Renal cortical epithelial cell (primary cell): Measurements from ENCODE around the gene ABCG1. TPM values are rescaled to one million over a fixed set of nuclear protein-coding genes. Genes with fewer than 3 reads are reported as not detected.

Experiments used
- DNase-seq: peaks from one replicate; pipeline ENCODE4 v3.0.0-alpha.2; 2011; ENCODE audit warnings: low read depth
- total RNA-seq: library from RNA; depleted of rRNA; stranded (reverse); fragments of >200 nt; gene quantifications from 2 replicates; pipeline ENCODE4 v1.2.3, GENCODE V29; 2014

ABCG1 gene
- total RNA-seq, 1 donor from 2014 or later: 0.85 TPM

- DNase-seq: no peak
Measured at GRCh38 chr21:42251654-42252324, 32.8 kb downstream of the ABCG1 start.

DNA sequence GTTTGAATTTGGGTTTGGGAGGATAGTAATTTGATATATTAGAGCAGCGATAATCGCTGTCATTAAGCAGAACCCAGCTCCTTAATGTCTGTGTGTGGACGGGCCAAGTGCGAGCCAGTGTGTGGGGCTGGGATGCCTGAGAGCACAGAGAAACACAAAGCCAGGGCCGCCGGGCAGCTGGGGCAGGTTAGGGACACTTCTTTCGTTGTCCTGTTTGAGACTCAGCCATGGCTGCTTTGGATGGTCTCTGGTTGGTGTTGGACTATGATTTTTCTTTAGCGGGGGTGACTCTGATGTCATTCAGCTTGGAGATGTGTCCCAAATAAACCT, 33.4 kb downstream of the ABCG1 start:
- DNase-seq: no peak

DNA sequence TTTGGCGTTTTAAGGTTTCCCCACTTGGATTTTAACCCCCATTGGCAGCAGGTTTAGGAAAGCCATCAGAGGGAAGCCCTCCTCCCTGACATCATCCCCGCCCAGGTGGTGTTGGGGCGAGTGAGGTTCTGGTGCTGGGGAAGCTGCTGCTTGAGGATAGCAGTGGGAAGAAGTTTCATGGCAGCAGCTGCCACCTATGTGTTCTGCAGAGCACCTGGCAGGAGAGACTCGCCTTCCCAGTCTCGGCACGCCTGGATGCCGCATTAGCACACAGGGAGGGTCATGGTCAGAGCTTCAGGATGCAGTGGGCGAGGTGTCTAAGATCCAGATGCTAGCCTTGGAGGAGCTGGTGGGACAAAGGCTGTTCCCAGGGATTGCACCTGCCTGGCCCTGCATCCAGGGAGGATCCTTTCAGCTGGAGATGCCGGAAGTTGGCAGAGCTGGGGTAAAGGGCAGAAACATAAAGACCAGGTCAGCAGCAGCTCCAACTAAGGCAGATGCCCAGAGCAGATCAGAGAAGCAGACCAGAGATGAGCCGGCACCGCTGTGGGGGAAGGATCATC, 33.9 kb downstream of the ABCG1 start:
- DNase-seq: no peak

GRCh38 chr21:42253466-42253865, 34.5 kb downstream of the ABCG1 start:
- no peak for DNase-seq

GRCh38 chr21:42254083-42254482, 35.1 kb downstream of the ABCG1 start:
- no peak for DNase-seq

DNA sequence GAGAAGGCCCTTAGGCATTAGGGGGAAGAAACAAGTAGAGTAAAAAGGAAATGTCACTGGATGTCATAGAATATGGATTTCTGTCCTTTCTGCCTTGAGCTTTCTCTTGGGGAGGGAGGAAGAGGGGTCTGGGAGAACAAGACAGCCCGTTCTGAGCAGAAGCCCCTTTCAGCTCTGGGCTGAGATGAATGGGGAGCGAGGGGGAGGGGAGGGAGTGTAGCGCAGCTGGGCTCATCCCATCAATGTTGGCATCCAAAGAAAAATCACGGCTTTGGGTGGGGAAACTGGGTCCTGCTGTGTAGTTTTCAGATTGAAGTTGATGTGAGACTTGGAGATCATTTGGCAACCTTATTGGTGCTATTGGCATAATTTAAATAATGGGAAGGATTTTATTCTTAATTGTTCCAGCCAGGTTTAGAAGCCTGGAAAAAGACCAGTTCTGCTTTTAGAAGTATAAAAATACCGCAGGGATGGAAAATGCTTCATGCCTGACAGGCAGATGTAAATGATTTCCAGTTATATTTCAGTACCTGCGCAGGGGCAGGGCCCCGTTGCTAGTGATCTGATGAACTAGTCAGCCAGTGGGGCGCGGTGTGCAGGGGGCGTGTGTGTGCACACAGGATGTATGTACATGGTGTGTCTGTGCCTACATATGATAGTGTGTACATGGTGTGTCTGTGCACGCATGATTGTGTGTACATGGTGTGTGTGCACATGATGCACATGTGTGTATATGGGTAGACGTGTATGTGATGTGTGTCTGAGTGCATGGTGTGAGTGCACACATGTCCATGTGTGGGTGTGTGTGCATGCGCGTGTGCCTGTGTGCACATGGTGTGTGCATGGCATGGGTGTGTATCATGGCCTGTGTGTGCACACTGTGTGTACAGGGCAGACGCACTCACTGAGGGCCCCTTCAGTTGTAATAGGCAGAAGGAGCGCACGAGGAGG, 36.0 kb downstream of the ABCG1 start:
- no peak for DNase-seq

- DNase-seq: no peak
Measured at GRCh38 chr21:42255825-42256224, 36.9 kb downstream of the ABCG1 start.

- no peak for DNase-seq
Measured at GRCh38 chr21:42256316-42256715, 37.4 kb downstream of the ABCG1 start.

GRCh38 chr21:42257091-42257765, 38.3 kb downstream of the ABCG1 start:
- no peak for DNase-seq

DNA sequence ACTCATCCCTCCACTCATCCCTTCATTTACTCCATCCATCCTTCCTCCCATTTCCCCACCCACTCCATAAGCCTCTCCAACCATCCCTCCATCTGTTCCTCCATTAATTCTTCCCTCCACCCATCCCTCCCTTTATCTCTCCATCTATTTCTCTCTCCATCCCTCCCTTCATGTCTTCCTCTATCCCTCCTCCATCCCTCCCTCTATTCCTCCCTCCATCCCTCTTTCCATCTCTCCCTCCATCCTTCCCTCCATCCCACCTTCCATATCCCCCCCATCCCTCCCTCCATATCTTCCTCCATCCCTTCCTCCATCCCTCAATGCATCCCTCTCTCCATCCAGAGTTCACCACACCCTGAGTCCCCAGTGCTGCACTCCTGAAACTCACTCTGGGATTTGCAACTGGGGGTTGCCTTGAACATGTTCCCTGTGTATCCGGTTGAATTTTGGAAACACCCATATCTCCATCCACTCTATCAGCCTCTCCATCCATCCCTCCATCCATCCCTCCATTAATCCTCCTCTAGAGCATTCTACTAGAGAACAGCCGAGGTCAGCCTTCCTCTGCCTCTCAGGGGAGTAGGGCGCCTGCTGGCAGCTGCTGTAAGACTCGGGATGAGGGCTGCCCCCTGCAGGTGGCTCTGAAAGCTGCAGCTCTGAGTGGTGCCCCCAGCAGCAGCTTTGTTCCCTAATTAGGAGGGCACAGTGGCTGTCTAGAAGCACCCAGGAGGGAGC, 39.4 kb downstream of the ABCG1 start:
- peak; percentile 19 for DNase-seq

DNA sequence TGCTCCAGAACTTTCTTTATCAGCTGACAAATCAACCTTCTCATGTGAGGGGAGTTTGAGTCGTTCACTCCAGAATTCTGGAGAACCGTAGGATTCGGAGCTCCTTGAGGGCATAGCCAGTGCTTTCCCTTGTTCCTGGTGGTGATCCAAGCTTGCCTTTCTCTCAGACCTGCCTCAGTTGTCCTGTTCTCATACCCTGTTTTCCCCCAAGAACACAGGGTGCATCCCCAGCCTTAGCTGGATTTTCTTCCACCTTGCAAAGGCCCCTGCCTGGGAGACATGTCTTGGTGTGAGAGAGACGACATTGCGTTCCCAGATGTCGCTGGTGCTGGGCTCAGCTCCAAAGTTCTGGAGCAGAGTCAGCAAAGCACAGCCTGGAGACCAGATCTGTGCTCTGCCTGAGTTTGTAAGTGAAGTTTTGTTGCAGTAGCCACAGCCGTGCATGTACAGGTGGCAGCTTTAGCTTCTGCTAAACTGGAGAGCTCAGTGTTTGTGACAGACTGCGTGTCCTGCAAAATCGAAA, 40.0 kb downstream of the ABCG1 start:
- DNase-seq: no peak

- DNase-seq: no peak
Measured at GRCh38 chr21:42260121-42260520, 41.2 kb downstream of the ABCG1 start.

DNA sequence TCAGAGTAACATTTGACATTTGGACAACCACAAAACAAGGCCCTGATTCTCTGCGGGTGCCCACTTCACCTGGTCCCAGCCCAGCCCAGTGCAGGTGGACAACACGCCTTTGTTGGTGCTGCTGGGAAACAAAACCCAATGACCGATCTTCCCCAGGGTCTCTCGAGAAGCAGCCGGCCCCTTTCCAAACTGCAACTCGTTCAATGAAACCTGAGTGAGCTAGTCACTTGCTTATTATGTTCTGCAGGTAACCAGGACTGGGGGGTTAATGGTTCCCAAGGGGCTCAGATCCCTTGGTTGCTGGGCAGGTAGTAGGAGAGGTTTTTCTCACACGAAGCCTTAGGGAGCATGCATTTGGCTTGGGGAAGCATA, 42.9 kb downstream of the ABCG1 start:
- DNase-seq: no peak

- DNase-seq: peak; percentile 36
Measured at GRCh38 chr21:42262831-42263231, 43.9 kb downstream of the ABCG1 start.

GRCh38 chr21:42263591-42264131, 44.7 kb downstream of the ABCG1 start:
- DNase-seq: no peak

GRCh38 chr21:42264245-42265195, 45.6 kb downstream of the ABCG1 start:
- no peak for DNase-seq

GRCh38 chr21:42265231-42265812, 46.4 kb downstream of the ABCG1 start:
- DNase-seq: no peak

- DNase-seq: no peak
Measured at GRCh38 chr21:42266971-42267556, 48.1 kb downstream of the ABCG1 start.

- DNase-seq: no peak
Measured at GRCh38 chr21:42269386-42269785, 50.4 kb downstream of the ABCG1 start.
